Fibroblast of villous mesenchyme (primary cell): Measurements from ENCODE around the gene COX7B2. TPM values are rescaled to one million over a fixed set of nuclear protein-coding genes. Genes with fewer than 3 reads are reported as not detected.

Source experiments
- DNase-seq: peaks from one replicate; pipeline ENCODE4 v3.0.0-alpha.2; 2010; ENCODE audit warnings: low read depth
- H3K4me3 ChIP-seq: 2 replicates; pipeline ENCODE4 v1.5.1; 2011; ENCODE audit warnings: low read depth, mild to moderate bottlenecking, low read length
- total RNA-seq: library from RNA; depleted of rRNA; stranded (reverse); fragments of >200 nt; gene quantifications from 2 replicates; pipeline ENCODE4 v1.2.3, GENCODE V29; 2012
- TF ChIP-seq, protein P1 (sequence below): IDR thresholded peaks from 2 replicates; pipeline ENCODE4 v1.5.1; 2012; ENCODE audit warnings: low read depth, mild to moderate bottlenecking, low read length; ENCODE audit not compliant: insufficient read depth

The COX7B2 gene
- total RNA-seq, 1 donor = not detected

- no peak for DNase-seq
- TF ChIP-seq, protein P1, sequence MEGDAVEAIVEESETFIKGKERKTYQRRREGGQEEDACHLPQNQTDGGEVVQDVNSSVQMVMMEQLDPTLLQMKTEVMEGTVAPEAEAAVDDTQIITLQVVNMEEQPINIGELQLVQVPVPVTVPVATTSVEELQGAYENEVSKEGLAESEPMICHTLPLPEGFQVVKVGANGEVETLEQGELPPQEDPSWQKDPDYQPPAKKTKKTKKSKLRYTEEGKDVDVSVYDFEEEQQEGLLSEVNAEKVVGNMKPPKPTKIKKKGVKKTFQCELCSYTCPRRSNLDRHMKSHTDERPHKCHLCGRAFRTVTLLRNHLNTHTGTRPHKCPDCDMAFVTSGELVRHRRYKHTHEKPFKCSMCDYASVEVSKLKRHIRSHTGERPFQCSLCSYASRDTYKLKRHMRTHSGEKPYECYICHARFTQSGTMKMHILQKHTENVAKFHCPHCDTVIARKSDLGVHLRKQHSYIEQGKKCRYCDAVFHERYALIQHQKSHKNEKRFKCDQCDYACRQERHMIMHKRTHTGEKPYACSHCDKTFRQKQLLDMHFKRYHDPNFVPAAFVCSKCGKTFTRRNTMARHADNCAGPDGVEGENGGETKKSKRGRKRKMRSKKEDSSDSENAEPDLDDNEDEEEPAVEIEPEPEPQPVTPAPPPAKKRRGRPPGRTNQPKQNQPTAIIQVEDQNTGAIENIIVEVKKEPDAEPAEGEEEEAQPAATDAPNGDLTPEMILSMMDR = no peak
- no peak overlapping the region for H3K4me3 ChIP-seq
These were observed 72.5 kb downstream of the COX7B2 start for GRCh38 chr4:46836584-46836983.

DNA sequence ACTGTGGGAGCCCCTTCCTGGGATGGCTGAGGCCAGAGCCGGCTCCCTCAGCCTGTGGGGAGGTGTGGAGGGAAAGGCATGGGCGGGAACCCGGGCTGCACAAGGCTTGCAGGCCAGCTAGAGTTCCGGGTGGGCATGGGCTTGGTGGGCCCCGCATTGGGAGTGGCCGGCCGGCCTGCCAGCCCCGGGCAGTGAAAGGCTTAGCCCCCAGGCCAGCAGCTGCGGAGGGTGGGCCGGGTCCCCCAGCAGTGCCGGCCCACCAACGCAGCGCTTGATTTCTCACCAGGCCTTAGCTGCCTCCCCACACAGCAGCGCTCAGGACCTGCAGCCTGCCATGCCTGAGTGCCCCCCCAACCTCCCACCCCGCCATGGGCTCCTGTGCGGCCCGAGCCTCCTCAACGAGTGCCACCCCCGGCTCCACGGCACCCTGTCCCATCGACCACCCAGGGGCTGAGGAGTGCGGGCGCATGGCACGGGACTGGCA, 78.0 kb downstream of the COX7B2 start:
- no peak for DNase-seq
- TF ChIP-seq, protein P1 = no peak
- no peak overlapping the region for H3K4me3 ChIP-seq

DNA sequence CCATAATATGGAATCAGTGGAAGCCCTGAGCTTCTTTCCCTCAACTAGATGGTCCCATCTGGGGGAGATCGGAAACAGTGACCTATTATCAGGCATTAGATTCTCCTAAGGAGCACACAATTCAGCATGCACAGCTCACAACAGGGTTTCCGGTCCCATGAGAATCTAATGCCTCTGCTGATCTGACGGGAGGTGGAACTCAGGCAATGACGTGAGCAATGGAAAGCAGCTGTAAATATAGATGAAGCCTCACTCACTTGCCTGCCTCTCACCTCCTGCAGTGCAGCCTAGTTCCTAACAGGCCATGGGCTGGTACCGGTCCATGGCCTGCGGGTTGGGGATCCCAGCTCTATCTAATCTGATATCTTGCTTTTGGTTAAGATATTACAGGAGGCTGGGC, 88.9 kb downstream of the COX7B2 start:
- no peak overlapping the region for H3K4me3 ChIP-seq
- no peak for DNase-seq
- TF ChIP-seq, protein P1 = no peak

GRCh38 chr4:46819095-46819494, 90.0 kb downstream of the COX7B2 start:
- TF ChIP-seq, protein P1 = no peak
- no peak for DNase-seq
- H3K4me3 ChIP-seq = no peak overlapping the region

DNA sequence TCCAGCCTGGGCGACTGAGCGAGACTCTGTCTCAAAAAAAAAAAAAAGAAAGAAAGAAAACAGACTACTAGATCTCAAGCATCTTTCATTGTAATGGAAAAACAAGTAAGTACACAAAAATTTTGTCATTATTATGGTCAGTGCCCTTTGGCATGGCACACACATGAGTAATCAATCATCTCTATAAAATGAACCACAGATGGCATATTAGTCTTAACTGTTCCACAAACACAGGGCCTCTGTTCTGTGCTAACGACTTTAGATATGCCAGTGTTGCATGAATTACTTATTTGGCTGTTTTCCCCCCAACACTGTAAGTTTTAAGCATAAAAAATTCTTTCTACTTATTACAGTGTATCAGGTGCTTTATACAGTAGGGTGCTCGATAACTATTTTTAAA, 90.4 kb downstream of the COX7B2 start:
- TF ChIP-seq, protein P1 = no peak
- no peak overlapping the region for H3K4me3 ChIP-seq
- DNase-seq = no peak

GRCh38 chr4:46817806-46818205, 91.2 kb downstream of the COX7B2 start:
- DNase-seq = no peak
- H3K4me3 ChIP-seq = no peak overlapping the region
- TF ChIP-seq, protein P1 = no peak

DNA sequence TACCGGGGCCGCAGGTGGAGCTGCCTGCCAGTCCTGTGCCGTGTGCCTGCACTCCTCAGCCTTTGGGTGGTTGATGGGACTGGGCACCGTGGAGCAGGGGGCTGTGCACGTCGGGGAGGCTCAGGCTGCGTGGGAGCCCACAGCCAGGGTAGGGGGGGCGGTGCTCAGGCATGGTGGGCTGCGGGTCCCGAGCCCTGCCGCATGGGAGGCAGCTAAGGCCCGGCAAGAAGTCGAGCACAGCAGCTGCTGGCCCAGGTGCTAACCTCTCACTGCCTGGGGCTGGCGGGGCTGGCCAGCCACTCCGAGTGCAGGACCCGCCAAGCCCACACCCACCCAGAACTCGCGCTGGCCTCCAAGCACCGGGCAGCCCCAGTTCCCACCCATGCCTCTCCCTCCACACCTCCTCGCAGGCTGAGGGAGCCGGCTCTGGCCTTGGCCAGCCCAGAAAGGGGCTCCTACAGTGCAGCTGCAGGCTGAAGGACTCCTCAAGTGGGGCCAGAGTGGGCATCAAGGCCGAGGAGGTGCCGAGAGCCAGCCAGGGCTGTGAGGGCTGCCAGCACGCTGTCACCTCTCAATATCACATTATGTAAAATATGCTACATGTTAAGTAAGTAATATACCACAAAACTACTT, 104.1 kb downstream of the COX7B2 start:
- TF ChIP-seq, protein P1 = no peak
- DNase-seq = no peak
- H3K4me3 ChIP-seq = no peak overlapping the region
